Measurements from ENCODE around the gene OXNAD1. TPM values are rescaled to one million over a fixed set of nuclear protein-coding genes. Genes with fewer than 3 reads are reported as not detected.
A peak's percentile ranks its signal among the peaks of the same experiment; 100 is the strongest.

The OXNAD1 gene
- total and polyA plus RNA-seq, 2 of the 13 experiments (the other 11 are each of a cell fraction or from before 2014, with no cell fraction given), result 9.9 to 18.8 TPM

- Histone ChIP-seq H3K9me3 (ENCODE audit: low read length) (no peaks in the 10 kb centered on the region), H3K27ac (ENCODE audit: extremely low read length, insufficient read depth, low read length) (no peak overlapping the region), H3K27me3 (ENCODE audit: control insufficient read depth in 1 of 2, insufficient read depth in 2 of 2, low read length in 2 of 2) (peaks cover 1 to 11% of the 10 kb centered on the region in 2 experiments; a peak in 2 of 5 replicates), H4K20me1 (ENCODE audit: insufficient read depth, low read length) (no peaks in the 10 kb centered on the region), H2AFZ (ENCODE audit: low read length) (no peak overlapping the region), H3K4me2 (ENCODE audit: low read depth, low read length) (no peak overlapping the region), H3K4me3 (replicated peaks in 1 of 3; ENCODE audit: insufficient read depth in 1 of 3, low read depth in 2 of 3, low read length in 3 of 3) (no peak overlapping the region), H3K4me1 (ENCODE audit: insufficient read depth, low read length) (no peaks in the 10 kb centered on the region), H3K36me3 (replicated peaks in 1 of 2; ENCODE audit: control insufficient read depth in 1 of 2, insufficient read depth in 2 of 2, low read length in 2 of 2) (no peaks in the 10 kb centered on the region), H3K9ac (ENCODE audit: insufficient read depth, low read depth, low read length) (no peak overlapping the region), H3K79me2 (ENCODE audit: insufficient read depth, low read length) (no peaks in the 10 kb centered on the region)
- in situ Hi-C loops (cut with HindIII; ENCODE audit: extremely low pct_ligation_motif_present, low pct_unique_long_range_greater_than_20kb), result no loop called here
- no TSS peak for BruUV-seq (replicated peaks)
- ATAC-seq (no peak), FAIRE-seq (no peak), DNase-seq (ENCODE audit: low spot score) (no peak)
- intact Hi-C loops (cut with micrococcal nuclease; ENCODE audit: unreplicated experiment), result no loop called here
- ChIA-PET CTCF (ENCODE audit: low intra/inter-chr PET ratio, low total read pairs) (no interaction called here), POLR2A (no interaction called here)
- 44% methylated on average over 3 of the region's 3 CpGs for WGBS (ENCODE audit: low lambda C conversion rate)
- TF ChIP-seq FOXC1 (CRISPR knock-in tag; IDR thresholded peaks at IDR 0.05; ENCODE audit: borderline replicate concordance) (no peak), JUNB (CRISPR knock-in tag; IDR thresholded peaks at IDR 0.05; ENCODE audit: borderline replicate concordance) (no peak), CEBPB (IDR thresholded peaks at IDR 0.05; ENCODE audit: borderline replicate concordance, low read depth, low read length) (no peak), PRMT3 (CRISPR knock-in tag; IDR thresholded peaks at IDR 0.05; ENCODE audit: borderline replicate concordance, low read depth) (no peak), MXD4 (CRISPR knock-in tag; IDR thresholded peaks at IDR 0.05) (no peak), REXO4 (CRISPR knock-in tag; IDR thresholded peaks at IDR 0.05; ENCODE audit: borderline replicate concordance) (no peak), IRF2 (CRISPR knock-in tag; IDR thresholded peaks at IDR 0.05) (no peak)
These were observed 43.0 kb upstream of the OXNAD1 start for GRCh38 chr3:16221990-16222389.

- no peaks in the 10 kb centered on the region for H3K79me2 ChIP-seq (ENCODE audit: insufficient read depth, low read length)
- ChIA-PET POLR2A (no interaction called here), CTCF (ENCODE audit: low intra/inter-chr PET ratio, low total read pairs) (no interaction called here)
- H4K20me1 ChIP-seq (ENCODE audit: insufficient read depth, low read length), result no peaks in the 10 kb centered on the region
- no peaks in the 10 kb centered on the region for H3K36me3 ChIP-seq (replicated peaks in 1 of 2; ENCODE audit: control insufficient read depth in 1 of 2, insufficient read depth in 2 of 2, low read length in 2 of 2)
- H3K9ac ChIP-seq (ENCODE audit: insufficient read depth, low read depth, low read length), result no peak overlapping the region
- H3K4me3 ChIP-seq (replicated peaks in 1 of 3; ENCODE audit: insufficient read depth in 1 of 3, low read depth in 2 of 3, low read length in 3 of 3), result no peak overlapping the region
- H2AFZ ChIP-seq (ENCODE audit: low read length), result no peak overlapping the region
- peaks cover 1 to 11% of the 10 kb centered on the region in 2 experiments; a peak in 2 of 5 replicates for H3K27me3 ChIP-seq (ENCODE audit: control insufficient read depth in 1 of 2, insufficient read depth in 2 of 2, low read length in 2 of 2)
- WGBS (ENCODE audit: low lambda C conversion rate), result 0% methylated on average over 1 of the region's 2 CpGs
- no peak overlapping the region for H3K27ac ChIP-seq (ENCODE audit: extremely low read length, insufficient read depth, low read length)
- FAIRE-seq (no peak), DNase-seq (ENCODE audit: low spot score) (no peak), ATAC-seq (peak; percentile 23; the same call in 1 of the 3 replicates)
- no peaks in the 10 kb centered on the region for H3K4me1 ChIP-seq (ENCODE audit: insufficient read depth, low read length)
- H3K4me2 ChIP-seq (ENCODE audit: low read depth, low read length), result no peak overlapping the region
- no peaks in the 10 kb centered on the region for H3K9me3 ChIP-seq (ENCODE audit: low read length)
- intact Hi-C loops (cut with micrococcal nuclease; ENCODE audit: unreplicated experiment), result no loop called here
- no TSS peak for BruUV-seq (replicated peaks)
- in situ Hi-C loops (cut with HindIII; ENCODE audit: extremely low pct_ligation_motif_present, low pct_unique_long_range_greater_than_20kb), result no loop called here
- TF ChIP-seq ATF2 (CRISPR knock-in tag; IDR thresholded peaks at IDR 0.05) (no peak), USF2 (IDR thresholded peaks at IDR 0.05; ENCODE audit: low read depth, low read length) (no peak), USF2 (CRISPR knock-in tag; IDR thresholded peaks at IDR 0.05; ENCODE audit: borderline replicate concordance) (no peak), ZNF343 (CRISPR knock-in tag; IDR thresholded peaks at IDR 0.05) (no peak), MLX (CRISPR knock-in tag; IDR thresholded peaks at IDR 0.05) (no peak)
These were observed 42.5 kb upstream of the OXNAD1 start for GRCh38 chr3:16222547-16222946.

Data from HepG2 (cell line).